ENCODE measurements around the gene ATP5F1C.

The ATP5F1C gene

GRCh38 chr10:7853226-7853842 lies 65.4 kb downstream of the ATP5F1C start:
- no peak for DNase-seq (ENCODE audit: low read depth in 2 of 2)

- no peak for DNase-seq (ENCODE audit: low read depth in 2 of 2)
These were observed 65.9 kb downstream of the ATP5F1C start for GRCh38 chr10:7853890-7854289.

- no peak for DNase-seq (ENCODE audit: low read depth in 2 of 2)
These were observed 67.2 kb downstream of the ATP5F1C start for GRCh38 chr10:7855205-7855604.

- no peak for DNase-seq (ENCODE audit: low read depth in 2 of 2)
These were observed 68.7 kb downstream of the ATP5F1C start for GRCh38 chr10:7856678-7857077.

GRCh38 chr10:7857262-7857661 lies 69.3 kb downstream of the ATP5F1C start:
- DNase-seq (ENCODE audit: low read depth in 2 of 2), result no peak

Data from stimulated activated CD4-positive, alpha-beta T cell treated with anti-CD3 and anti-CD28 coated beads, Interleukin-15, amount 100 ng/mL, for 48 hours (primary cell).